Ectodermal cell (in vitro differentiated cells): ENCODE measurements around the gene WBP2NL.
"Not testable (repeated sequence)": the region's sequence is repeated elsewhere in the genome, so short reads cannot be mapped to it uniquely, and the experiment has no call there.

ENCODE experiments used
- H3K27ac ChIP-seq: 2 replicates; pipeline ENCODE4 v1.7.0; 2013; ENCODE audit warnings: mild to moderate bottlenecking, low read depth, low read length; ENCODE audit not compliant: insufficient read depth, poor library complexity, severe bottlenecking
- H3K27me3 ChIP-seq: 2 replicates; pipeline ENCODE4 v1.7.0; 2013; ENCODE audit warnings: mild to moderate bottlenecking, low read length; ENCODE audit not compliant: insufficient read depth, control insufficient read depth, poor library complexity, severe bottlenecking
- H3K36me3 ChIP-seq: one replicate; pipeline ENCODE4 v1.7.0; 2013; ENCODE audit warnings: low read length; ENCODE audit not compliant: control insufficient read depth, insufficient read depth
- H3K4me1 ChIP-seq: one replicate; pipeline ENCODE4 v1.7.0; 2013; ENCODE audit warnings: low read length; ENCODE audit not compliant: control insufficient read depth, insufficient read depth
- H3K4me3 ChIP-seq: 2 replicates; pipeline ENCODE4 v1.7.0; 2013; ENCODE audit warnings: low read depth, low read length, control low read depth; ENCODE audit not compliant: insufficient read depth
- H3K9me3 ChIP-seq: 2 replicates; pipeline ENCODE4 v1.7.0; 2013; ENCODE audit warnings: mild to moderate bottlenecking, low read length, moderate library complexity; ENCODE audit not compliant: control insufficient read depth
- WGBS, 2 experiments: methylation state at CpG; one replicate each; pipeline ENCODE4 v1.1.7; 2013; ENCODE audit warnings: missing lambda C conversion rate in 2 of 2; 5-methylcytosine and 5-hydroxymethylcytosine counted together

The WBP2NL gene

DNA sequence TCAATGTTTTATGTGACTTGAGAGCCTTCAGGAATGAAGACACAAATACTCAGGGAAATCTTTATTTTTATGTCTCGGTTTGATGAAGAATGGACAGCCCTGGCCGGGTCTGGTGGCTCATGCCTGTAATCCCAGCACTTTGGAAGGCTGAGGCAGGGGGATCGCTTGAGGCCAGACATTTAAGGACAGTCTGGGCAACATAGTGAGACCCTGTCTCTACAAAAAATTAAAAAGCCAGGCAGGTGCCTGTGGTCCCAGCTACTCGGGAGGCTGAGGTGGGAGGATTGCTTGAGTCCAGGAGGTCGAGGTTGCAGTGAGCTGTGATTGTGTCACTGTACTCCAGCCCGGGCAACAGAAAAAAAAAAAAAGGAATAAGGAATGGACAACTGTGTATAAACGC is 72.9 kb downstream of the WBP2NL start:
- H3K9me3 ChIP-seq, H3K36me3 ChIP-seq, H3K27ac ChIP-seq, H3K4me1 ChIP-seq, H3K27me3 ChIP-seq: not testable (repeated sequence)
- 91 to 92% methylated on average over 7 of the region's 7 CpGs for WGBS, 2 experiments
- H3K4me3 ChIP-seq = peak overlapping the region; percentile 57

- WGBS, 2 experiments = 79 to 81% methylated on average over 8 of the region's 8 CpGs
- Histone ChIP-seq H3K4me1 (peaks cover 3% of the 10 kb centered on the region), H3K27ac (no peak overlapping the region), H3K36me3 (no peaks in the 10 kb centered on the region), H3K9me3 (no peaks in the 10 kb centered on the region), H3K27me3 (peaks cover 10% of the 10 kb centered on the region), H3K4me3 (no peak overlapping the region)
These were observed 74.2 kb downstream of the WBP2NL start for GRCh38 chr22:42072606-42073330.

- H3K27me3 ChIP-seq = peaks cover 10% of the 10 kb centered on the region
- no peaks in the 10 kb centered on the region for H3K9me3 ChIP-seq
- peaks cover 3% of the 10 kb centered on the region for H3K4me1 ChIP-seq
- H3K4me3 ChIP-seq = no peak overlapping the region
- H3K27ac ChIP-seq = no peak overlapping the region
- no peaks in the 10 kb centered on the region for H3K36me3 ChIP-seq
- WGBS, 2 experiments = 88% methylated on average over 14 of the region's 14 CpGs
These were observed 75.0 kb downstream of the WBP2NL start for GRCh38 chr22:42073621-42074041.

DNA sequence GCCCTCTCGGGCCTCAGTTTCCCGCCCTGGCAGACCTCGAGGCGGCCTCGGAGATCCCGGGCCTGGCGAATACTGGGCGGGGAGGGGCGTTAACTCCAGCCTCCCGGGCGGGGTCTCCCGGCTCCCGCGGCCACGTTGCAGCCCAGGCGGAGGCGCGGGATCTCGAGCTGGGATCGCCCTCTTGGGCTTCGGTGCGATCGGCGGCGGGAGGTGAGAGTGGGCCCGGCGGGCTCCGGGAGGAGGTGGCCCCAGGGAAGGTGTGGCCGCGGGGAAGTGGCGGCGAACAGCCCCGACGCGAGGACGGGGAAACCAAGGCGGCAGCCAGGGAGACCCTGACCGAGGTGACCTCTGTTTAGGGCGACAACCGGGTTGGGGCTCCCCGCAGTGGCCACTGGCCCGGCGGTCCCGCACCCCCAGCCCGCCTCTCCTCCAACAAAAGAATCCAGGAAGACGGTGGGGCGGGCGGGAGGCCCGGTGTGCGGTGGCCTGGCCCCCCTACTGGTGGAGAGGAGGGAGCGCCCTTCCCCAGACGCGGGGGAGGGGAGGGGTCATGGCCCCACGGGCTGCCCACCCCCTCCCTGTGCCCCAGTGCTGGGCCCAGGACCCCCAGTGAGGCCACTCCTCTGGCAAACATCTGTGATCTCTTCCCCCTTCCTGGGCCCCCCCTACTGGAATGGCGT is 75.7 kb downstream of the WBP2NL start, which contains the start of gene PHETA2:
PHETA2 (plus strand) TSS at position 117 of the 680 bp plus-strand sequence. CDS start 3,046 bp downstream, outside the sequence.
- whole genome bisulfite sequencing, 2 experiments = 14 to 15% methylated on average over 55 of the region's 55 CpGs
- H3K4me3 ChIP-seq = peak within 1 kb of the TSS; percentile 36
- H3K27ac ChIP-seq = no peak within 1 kb of the TSS
- H3K4me1 ChIP-seq = peaks cover 6% of the 10 kb centered on the region
- H3K27me3 ChIP-seq = peaks cover 10% of the 10 kb centered on the region
- H3K9me3 ChIP-seq = no peaks in the 10 kb centered on the region
- H3K36me3 ChIP-seq = no peaks in the 10 kb centered on the region

DNA sequence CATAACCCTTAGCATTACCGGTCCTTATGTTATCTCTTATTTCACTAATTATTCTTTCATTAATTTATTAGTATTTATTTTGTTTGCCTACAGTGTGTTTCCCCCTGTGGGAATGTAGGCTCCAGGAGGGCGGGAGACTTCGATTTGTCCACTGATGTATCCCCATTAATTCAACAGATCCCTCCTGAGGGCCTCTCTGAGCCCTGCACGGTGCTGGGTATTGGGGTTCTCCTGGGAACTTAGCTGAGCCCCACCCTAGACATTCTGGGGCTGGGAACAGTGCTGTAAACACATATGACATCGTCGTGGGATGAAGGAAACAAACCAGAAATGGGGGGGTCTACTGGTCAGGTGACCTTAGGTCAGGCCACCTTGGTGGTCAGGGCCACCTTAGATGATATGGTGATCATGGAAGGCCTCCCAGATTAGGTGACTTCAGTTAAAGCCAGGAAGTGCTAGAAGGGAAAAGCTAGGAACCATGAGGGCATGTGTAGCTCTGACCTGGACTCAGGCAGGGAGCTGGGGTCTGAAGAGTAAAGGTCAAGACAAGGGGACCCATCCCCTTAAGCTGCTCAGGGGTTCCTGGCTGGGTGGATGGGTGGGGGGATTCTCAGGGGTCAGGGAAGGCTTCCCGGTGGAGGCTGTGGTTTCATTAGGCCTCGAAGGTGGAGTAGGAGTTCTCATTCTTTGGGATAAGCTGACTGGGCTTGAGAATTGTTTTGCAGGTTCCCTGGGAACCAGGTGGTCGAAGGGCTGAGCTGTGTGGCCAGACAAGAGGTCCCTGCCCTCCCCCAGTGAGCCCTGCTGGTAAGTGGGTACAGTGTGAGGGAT is 76.5 kb downstream of the WBP2NL start:
- no peak overlapping the region for H3K27ac ChIP-seq
- H3K36me3 ChIP-seq = no peaks in the 10 kb centered on the region
- no peaks in the 10 kb centered on the region for H3K9me3 ChIP-seq
- H3K4me3 ChIP-seq = no peak overlapping the region
- peaks cover 10% of the 10 kb centered on the region for H3K27me3 ChIP-seq
- H3K4me1 ChIP-seq = peaks cover 3% of the 10 kb centered on the region
- 96 to 97% methylated on average over 8 of the region's 9 CpGs for WGBS, 2 experiments

DNA sequence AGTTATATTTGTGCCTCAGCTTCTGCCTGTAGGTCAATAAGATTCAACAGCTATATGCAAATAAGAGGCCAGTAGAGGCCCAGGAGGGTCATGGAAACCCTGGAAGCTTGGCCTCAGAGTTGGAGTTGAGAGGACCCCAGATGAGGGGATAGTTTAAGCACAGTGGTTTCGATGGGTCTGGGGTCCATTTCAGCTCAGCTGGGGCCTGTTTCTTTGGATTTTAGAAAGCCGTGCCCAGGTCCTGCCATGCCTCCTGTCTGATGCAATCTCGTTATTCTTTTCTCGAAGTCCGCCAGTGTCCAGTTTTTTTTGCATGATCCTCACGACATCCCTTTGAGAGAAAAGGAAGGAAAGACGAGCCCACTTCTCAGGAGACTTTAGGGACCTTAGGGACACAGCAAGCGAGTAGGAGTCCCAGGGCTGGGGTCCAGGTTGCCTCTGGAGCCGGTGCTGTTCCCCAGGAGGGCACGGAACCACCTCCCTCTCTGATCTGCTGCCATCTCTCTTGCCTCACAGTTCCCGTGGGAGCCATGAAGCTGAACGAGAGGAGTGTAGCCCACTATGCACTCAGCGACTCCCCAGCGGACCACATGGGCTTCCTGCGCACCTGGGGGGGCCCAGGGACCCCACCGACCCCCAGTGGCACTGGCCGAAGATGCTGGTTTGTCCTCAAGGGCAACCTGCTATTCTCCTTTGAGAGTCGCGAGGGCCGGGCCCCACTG is 78.3 kb downstream of the WBP2NL start:
- no peak overlapping the region for H3K4me3 ChIP-seq
- peaks cover 10% of the 10 kb centered on the region for H3K27me3 ChIP-seq
- H3K36me3 ChIP-seq = no peaks in the 10 kb centered on the region
- peaks cover 3% of the 10 kb centered on the region for H3K4me1 ChIP-seq
- H3K9me3 ChIP-seq = no peaks in the 10 kb centered on the region
- WGBS, 2 experiments = 91 to 94% methylated on average over 20 of the region's 20 CpGs
- H3K27ac ChIP-seq = no peak overlapping the region

DNA sequence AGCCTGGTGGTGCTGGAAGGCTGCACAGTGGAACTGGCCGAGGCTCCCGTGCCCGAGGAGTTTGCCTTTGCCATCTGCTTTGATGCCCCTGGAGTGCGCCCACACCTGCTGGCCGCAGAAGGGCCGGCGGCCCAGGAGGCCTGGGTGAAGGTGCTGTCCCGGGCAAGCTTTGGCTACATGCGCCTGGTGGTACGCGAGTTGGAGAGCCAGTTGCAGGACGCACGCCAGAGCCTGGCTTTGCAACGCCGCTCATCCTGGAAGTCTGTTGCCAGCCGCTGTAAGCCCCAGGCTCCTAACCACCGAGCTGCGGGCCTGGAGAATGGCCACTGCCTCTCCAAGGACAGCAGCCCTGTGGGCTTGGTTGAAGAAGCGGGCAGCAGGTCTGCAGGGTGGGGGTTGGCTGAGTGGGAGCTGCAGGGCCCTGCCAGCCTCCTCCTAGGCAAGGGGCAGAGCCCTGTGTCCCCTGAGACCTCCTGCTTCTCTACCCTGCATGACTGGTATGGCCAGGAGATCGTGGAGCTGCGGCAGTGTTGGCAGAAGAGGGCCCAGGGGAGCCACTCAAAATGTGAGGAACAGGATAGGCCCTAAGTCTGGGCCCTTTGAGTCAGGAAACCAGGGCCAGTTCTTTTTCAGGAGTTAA is 79.0 kb downstream of the WBP2NL start:
- Histone ChIP-seq H3K36me3 (no peaks in the 10 kb centered on the region), H3K27me3 (peaks cover 10% of the 10 kb centered on the region), H3K4me1 (peaks cover 3% of the 10 kb centered on the region), H3K27ac (no peak overlapping the region), H3K9me3 (no peaks in the 10 kb centered on the region), H3K4me3 (no peak overlapping the region)
- 92 to 93% methylated on average over 21 of the region's 21 CpGs for WGBS, 2 experiments
